Body of pancreas (tissue), 4 donors: ENCODE results near the gene TAS2R8. TPM values are rescaled to one million over a fixed set of nuclear protein-coding genes. Genes with fewer than 3 reads are reported as not detected.

ENCODE experiments used
- ATAC-seq: fragments of 150-250 bp; one replicate; pipeline ENCODE4 v1.9.1; 2016
- DNase-seq, 4 donors: peaks; one replicate each; pipeline ENCODE4 v3.0.0-alpha.2; 2019
- H3K27ac ChIP-seq, 4 donors: fragments of 200-600 bp; sonication (generic); 1 replicate in 3 of 4; 2 replicates in 1 of 4; pipeline versions ENCODE4 v1.5.1 to v1.6.1; 2016 to 2019; ENCODE audit warnings: mild to moderate bottlenecking in 1 of 4, mixed read lengths in 1 of 4, moderate library complexity in 1 of 4
- H3K27me3 ChIP-seq, 2 donors: fragments of 200-600 bp; sonication (generic); one replicate each; pipeline ENCODE4 v1.6.0; 2016; ENCODE audit warnings: mild to moderate bottlenecking in 1 of 2
- H3K36me3 ChIP-seq, 2 donors: fragments of 200-600 bp; sonication (generic); replicated peaks in 1 of 2; 2 replicates each; pipeline ENCODE4 v1.5.1; 2016; ENCODE audit warnings: low read depth in 2 of 2; ENCODE audit not compliant: insufficient read depth in 1 of 2
- H3K4me1 ChIP-seq: fragments of 200-600 bp; sonication (generic); one replicate; pipeline ENCODE4 v1.6.0; 2016
- H3K4me3 ChIP-seq, 2 donors: fragments of 200-600 bp; sonication (generic); 1 replicate in 1 of 2; 2 replicates in 1 of 2; pipeline ENCODE4 v1.5.1; 2016 to 2019
- H3K9me3 ChIP-seq, 3 donors: fragments of 200-600 bp; sonication (generic); 1 replicate in 2 of 3; 2 replicates in 1 of 3; pipeline ENCODE4 v1.5.1; 2016
- POLR2A ChIP-seq, 3 donors: fragments of 450-650 bp; IDR thresholded peaks; one replicate each; pipeline ENCODE4 v1.6.1; 2016; ENCODE audit warnings: antibody characterized with exemption in 3 of 3, mild to moderate bottlenecking in 2 of 3
- WGBS, 2 donors: methylation state at CpG; one replicate each; pipeline ENCODE4 v1.1.5; 2017; 5-methylcytosine and 5-hydroxymethylcytosine counted together
- intact Hi-C: fragments of 100-400 bp; cut with DNase I; formaldehyde crosslinking; loops from one replicate; pipeline ENCODE4 v1.15.1; 2023
- total RNA-seq, 2 donors: library from RNA; depleted of rRNA; stranded (reverse); fragments of >200 nt; gene quantifications; one replicate each; pipeline ENCODE4 v1.1.0, GENCODE V29; 2016
- TF ChIP-seq, protein P1 (sequence below), 7 experiments: fragments of 450-650 bp in 4 of 7; fragments of 200-600 bp in 3 of 7; sonication (generic) in 3 of 7; IDR thresholded peaks; one replicate each; pipeline ENCODE4 v1.5.1; 2016 to 2019; ENCODE audit warnings: antibody characterized with exemption in 7 of 7

The TAS2R8 gene
- total RNA-seq, 2 donors from 2014 or later, result not detected

- TF ChIP-seq, protein P1, sequence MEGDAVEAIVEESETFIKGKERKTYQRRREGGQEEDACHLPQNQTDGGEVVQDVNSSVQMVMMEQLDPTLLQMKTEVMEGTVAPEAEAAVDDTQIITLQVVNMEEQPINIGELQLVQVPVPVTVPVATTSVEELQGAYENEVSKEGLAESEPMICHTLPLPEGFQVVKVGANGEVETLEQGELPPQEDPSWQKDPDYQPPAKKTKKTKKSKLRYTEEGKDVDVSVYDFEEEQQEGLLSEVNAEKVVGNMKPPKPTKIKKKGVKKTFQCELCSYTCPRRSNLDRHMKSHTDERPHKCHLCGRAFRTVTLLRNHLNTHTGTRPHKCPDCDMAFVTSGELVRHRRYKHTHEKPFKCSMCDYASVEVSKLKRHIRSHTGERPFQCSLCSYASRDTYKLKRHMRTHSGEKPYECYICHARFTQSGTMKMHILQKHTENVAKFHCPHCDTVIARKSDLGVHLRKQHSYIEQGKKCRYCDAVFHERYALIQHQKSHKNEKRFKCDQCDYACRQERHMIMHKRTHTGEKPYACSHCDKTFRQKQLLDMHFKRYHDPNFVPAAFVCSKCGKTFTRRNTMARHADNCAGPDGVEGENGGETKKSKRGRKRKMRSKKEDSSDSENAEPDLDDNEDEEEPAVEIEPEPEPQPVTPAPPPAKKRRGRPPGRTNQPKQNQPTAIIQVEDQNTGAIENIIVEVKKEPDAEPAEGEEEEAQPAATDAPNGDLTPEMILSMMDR (IDR thresholded peaks at IDR 0.05), result no peak
- no peak for TF ChIP-seq POLR2A (IDR thresholded peaks at IDR 0.05)
- DNase-seq (no peak), ATAC-seq (no peak)
- no peaks in the 10 kb centered on the region for H3K36me3 ChIP-seq
- intact Hi-C loops, result no loop called here
- H3K4me1 ChIP-seq, result no peaks in the 10 kb centered on the region
- no peaks in the 10 kb centered on the region for H3K27me3 ChIP-seq
- H3K9me3 ChIP-seq, result no peaks in the 10 kb centered on the region
- no peak overlapping the region for H3K27ac ChIP-seq
- H3K4me3 ChIP-seq, result no peak overlapping the region
- WGBS, 2 donors, result 41 to 47% methylated on average over 2 of the region's 2 CpGs
Measured at GRCh38 chr12:10847744-10848143, 40.7 kb upstream of the TAS2R8 start.

DNA sequence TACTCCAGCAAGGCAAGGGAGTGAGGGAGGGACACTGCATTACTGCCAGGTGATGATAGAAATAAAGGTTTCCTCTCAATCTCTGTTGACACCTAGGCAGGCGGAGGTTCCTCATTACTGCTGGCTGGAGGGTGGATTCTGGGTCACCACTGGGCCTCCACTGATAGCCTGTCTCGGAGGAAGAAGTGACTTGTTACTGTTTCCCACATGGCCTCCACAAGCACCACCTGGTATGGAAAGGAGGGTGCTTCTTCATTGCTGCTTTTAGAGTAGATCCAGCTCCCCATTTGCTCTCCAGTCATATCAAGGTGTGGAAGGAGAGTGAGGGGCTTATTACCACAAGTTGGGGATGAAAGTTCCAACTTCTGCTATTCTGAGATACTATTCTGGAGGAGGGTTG, 35.8 kb upstream of the TAS2R8 start:
- Histone ChIP-seq H3K9me3 (no peaks in the 10 kb centered on the region), H3K27ac (no peak overlapping the region), H3K4me1 (no peaks in the 10 kb centered on the region), H3K4me3 (no peak overlapping the region), H3K36me3 (no peaks in the 10 kb centered on the region), H3K27me3 (no peaks in the 10 kb centered on the region)
- no peak for TF ChIP-seq POLR2A (IDR thresholded peaks at IDR 0.05)
- TF ChIP-seq, protein P1 (IDR thresholded peaks at IDR 0.05), result no peak
- WGBS, 2 donors, result 57 to 92% methylated on average over 1 to 2 of the region's 2 CpGs
- DNase-seq (no peak), ATAC-seq (no peak)
- intact Hi-C loops, result no loop called here

DNA sequence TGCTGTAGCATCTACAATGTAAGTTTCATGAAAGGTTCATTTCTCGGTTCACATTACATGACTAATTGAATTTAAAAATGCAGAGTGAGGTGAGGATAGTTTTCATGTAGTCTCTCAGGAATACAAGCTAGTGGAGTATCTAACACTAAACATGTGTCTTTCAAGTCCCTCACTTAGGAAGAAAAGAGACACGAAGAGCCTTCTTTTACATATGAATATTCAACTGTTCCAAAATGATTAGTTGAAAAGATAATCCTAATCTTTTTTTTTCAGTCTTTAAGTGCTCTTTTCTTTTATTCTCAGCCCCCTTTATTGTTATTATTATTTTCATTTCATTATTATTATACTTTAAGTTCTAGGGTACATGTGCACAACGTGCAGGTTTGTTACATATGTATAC, 31.4 kb upstream of the TAS2R8 start:
- no peaks in the 10 kb centered on the region for H3K4me1 ChIP-seq
- ATAC-seq (no peak), DNase-seq (no peak)
- WGBS, 2 donors, result 76 to 86% methylated on average over 3 of the region's 3 CpGs
- intact Hi-C loops, result no loop called here
- H3K4me3 ChIP-seq, result no peak overlapping the region
- H3K9me3 ChIP-seq, result no peaks in the 10 kb centered on the region
- no peaks in the 10 kb centered on the region for H3K27me3 ChIP-seq
- no peak for TF ChIP-seq POLR2A (IDR thresholded peaks at IDR 0.05)
- TF ChIP-seq, protein P1 (IDR thresholded peaks at IDR 0.05), result no peak
- no peak overlapping the region for H3K27ac ChIP-seq
- no peaks in the 10 kb centered on the region for H3K36me3 ChIP-seq

DNA sequence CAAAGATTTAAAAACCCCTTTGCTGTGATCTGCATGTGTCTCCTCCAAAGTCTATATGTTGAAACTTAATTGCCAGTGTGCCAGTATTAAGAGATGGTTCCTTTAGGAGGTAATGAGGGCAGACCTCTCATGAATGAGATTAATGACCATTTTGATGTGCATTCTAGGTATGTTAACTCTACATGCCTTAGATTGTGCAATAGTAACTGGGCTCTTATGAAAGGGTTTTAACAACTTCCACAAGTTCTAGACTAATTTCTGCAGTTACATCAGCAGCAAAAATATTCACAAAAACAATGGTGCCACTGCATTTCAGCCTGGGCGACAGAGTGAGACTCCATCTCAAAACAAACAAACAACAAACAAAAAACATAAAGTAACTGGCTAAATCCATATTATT, 22.9 kb upstream of the TAS2R8 start:
- 93 to 100% methylated on average over 1 of the region's 1 CpG for WGBS, 2 donors
- no peaks in the 10 kb centered on the region for H3K4me1 ChIP-seq

DNA sequence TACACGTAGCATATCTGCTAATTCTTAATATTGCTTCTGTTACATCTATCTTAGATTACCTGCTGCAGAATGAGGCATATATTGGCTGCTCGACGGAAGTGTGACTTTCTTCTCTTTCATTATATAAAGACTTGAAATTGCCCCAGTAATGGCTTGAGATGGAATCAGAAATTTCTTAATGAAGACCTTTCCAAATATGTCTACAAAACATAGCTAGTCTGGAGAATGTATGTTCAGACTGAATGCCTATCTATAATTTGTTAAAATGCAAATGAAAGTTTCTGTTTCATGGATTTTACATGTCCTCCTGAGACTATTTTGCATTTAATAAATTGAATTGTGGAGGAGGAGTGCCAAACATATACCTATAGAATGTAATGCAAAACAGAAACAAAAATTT, 19.2 kb upstream of the TAS2R8 start, which contains the start of gene TAS2R10:
TAS2R10 (minus strand) TSS at position 101 of the 400 bp plus-strand sequence; CDS start at position 12, 89 bp downstream.
- Histone ChIP-seq H3K4me1 (no peaks in the 10 kb centered on the region), H3K27me3 (no peaks in the 10 kb centered on the region), H3K9me3 (no peaks in the 10 kb centered on the region), H3K27ac (no peak within 1 kb of the TSS), H3K36me3 (no peaks in the 10 kb centered on the region), H3K4me3 (no peak within 1 kb of the TSS)
- TF ChIP-seq POLR2A (IDR thresholded peaks at IDR 0.05), result no peak
- TF ChIP-seq, protein P1 (IDR thresholded peaks at IDR 0.05), result no peak
- intact Hi-C loops, result no loop called here
- WGBS, 2 donors, result 86 to 92% methylated on average over 3 of the region's 3 CpGs
- no peak for ATAC-seq
- no peak for DNase-seq

More for the DNA sequence above, 22.9 kb upstream of the TAS2R8 start:
- H3K27me3 ChIP-seq, result no peaks in the 10 kb centered on the region
- DNase-seq (no peak), ATAC-seq (no peak)
- TF ChIP-seq POLR2A (IDR thresholded peaks at IDR 0.05), result no peak
- TF ChIP-seq, protein P1 (IDR thresholded peaks at IDR 0.05), result no peak
- H3K27ac ChIP-seq, result no peak overlapping the region
- H3K36me3 ChIP-seq, result no peaks in the 10 kb centered on the region
- H3K4me3 ChIP-seq, result no peak overlapping the region
- H3K9me3 ChIP-seq, result no peaks in the 10 kb centered on the region
- intact Hi-C loops, result no loop called here
